Medulla oblongata (tissue), 1 donor: ENCODE results near the gene MYO7B.
"Not testable (repeated sequence)": the region's sequence is repeated elsewhere in the genome, so short reads cannot be mapped to it uniquely, and the experiment has no call there.

ENCODE experiments used
- DNase-seq: peaks from one replicate; pipeline ENCODE4 v3.0.0-alpha.2; 2015; ENCODE audit errors: extremely low spot score

The MYO7B gene

GRCh38 chr2:127523269-127523939 is 12.1 kb upstream of the MYO7B start:
- no peak for DNase-seq

DNA sequence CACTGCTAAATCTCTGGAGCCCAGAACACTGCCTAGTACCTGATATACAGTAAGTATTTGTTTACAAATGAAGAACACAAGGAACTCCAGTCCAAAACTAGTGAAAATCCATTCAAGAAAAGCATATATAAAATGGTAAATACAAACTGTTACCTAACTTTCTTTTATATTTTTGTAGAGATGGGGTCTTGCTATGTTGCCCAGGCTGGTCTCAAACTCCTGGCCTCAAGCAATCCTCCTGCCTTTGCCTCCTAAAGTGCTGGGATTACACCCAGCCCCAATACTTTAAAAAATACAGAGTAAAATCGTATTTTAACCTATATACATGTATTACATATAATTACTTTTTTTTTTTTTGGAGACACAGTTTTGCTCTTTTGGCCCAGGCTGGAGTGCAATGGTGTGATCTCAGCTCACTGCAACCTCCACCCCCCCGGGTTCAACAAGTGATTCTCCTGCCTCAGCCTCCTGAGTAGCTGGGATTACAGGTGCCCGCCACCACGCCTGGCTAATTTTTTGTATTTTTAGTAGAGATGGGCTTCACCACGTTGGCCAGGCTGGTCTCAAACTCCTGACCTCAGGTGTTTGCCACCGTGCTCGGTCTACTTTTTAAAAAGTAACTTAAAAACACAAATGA is 11.2 kb upstream of the MYO7B start:
- DNase-seq, result not testable (repeated sequence)

DNA sequence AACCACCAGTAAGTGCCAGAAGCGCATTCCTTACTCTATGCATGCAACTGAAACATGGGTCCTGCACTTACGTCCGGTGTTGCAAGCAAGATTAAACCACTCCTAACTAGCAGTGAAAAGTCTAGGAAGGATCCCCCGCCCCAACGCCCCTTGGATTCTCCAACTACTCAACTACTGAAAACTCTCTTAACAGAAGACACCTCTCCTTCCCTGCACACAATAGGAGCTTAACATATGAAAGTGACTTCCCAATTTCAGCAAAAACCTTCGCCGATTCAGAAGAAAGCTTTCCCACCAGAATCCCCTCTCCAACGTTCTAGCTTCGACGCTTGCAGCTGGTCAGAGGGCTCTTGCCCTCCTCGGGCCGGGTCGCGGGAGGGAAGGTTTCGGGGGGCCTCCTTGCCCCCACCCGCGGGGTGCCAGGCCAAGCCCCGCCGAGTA is 9.8 kb upstream of the MYO7B start:
- DNase-seq, result no peak

DNA sequence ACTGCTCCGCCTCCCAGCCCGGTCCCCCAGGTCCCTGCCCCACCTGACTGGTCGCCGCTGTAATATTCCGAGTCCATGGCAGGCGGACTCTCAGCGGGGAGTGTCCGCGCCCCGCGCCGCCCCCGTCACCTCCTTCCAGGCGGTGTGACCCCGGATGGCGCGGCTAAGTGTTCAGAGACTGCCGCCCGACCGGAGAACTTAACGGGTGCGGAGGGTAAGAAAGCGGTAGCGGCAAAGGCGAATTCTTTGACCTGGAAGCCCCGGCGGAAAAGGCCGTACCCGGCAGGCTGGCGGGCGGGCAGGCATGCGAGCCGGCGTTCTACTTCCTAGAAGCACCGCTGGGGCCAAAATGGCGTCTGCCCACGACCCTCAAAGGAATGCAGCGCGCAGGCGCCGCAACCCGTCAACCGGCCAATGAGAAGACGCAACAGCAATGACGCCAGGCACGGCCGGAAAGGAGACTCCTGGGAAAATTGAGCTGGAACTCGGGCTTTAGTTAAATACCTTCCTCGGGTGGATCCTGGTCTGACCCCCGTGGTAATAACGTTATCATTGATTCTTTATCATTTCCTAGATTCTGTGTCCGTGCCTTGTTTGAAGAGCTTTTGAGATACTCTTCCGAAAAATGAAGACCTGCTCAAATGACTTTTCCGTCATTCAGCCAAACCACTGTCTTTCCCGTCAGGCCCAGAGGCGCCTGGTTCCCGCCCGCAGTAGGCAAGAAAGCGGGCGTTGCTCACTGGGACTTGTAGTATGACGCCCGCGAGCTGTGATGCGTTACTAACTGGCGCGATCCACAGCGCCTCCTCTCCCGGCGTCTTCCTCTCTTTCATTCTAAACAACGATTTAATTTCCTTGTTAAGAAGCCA is 9.1 kb upstream of the MYO7B start, which contains the start of gene IWS1:
IWS1 (minus strand) TSS at position 358 of the 869 bp plus-strand sequence; CDS start at position 77, 281 bp downstream.
- peak; percentile 98 for DNase-seq

- no peak for DNase-seq
Measured at GRCh38 chr2:127527001-127527804, 8.3 kb upstream of the MYO7B start.

DNA sequence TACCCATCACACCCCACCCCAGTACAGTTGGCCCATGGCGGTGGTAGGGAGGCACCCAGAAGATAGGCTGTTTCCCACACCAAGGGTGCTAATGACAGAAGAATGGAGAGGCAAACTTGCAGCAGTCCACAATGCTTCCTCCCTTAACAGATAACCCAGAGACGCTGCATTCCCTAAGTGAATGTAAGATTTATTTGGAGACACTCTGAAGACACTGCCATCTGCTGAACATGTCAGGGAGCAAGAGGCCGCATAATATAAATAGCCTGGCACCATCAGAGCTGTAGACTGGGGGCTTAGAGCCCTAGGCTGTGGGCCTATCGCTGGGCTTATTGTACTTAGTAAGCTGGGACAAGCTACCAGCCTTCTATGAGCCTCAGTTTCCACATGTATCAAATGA is 7.0 kb upstream of the MYO7B start:
- DNase-seq, result no peak

GRCh38 chr2:127529416-127529815 is 6.1 kb upstream of the MYO7B start:
- not testable (repeated sequence) for DNase-seq

DNA sequence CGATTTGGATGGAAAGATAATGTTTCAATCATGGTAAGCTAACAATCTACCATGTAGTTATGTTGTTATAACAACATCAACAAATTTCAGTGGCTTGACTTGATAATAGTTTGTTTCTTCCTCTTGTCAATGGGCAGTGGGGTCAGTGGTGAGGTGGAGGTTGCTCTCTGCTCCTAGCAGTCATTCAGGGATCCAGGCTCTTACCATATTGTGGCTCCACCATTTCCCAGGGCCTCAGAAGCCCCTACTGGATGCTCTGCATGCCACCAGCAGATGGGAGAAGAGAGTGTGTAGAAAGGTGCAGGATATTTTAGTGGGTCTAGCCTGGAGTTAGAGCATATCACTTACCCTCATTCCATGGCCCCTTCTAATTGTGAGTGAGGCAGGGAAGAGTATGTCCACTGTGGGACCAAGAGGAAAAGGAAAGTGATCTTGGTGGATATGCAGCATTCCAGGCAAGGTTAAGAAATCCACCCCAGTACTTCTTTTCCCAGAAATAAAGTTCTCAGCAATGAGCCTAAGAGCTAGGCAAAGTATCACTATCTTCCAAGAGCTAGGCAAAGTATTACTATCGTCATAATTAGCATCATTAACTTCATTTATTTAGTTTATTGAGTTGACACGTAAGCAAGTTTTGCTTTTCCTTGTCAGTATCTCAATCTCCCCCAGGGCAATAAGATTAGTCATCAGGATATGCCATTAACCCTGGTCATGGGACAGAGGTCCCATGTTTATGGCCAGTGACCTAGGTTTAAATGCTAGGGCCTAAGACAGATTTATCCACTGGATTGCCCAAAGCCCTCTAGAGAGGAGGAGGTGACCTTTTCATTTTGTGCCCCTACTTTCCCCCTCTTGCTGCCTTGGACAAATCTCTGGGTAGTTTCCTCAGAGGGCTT is 5.0 kb upstream of the MYO7B start:
- no peak for DNase-seq

- DNase-seq, result no peak
Measured at GRCh38 chr2:127531221-127531648, 4.2 kb upstream of the MYO7B start.

- DNase-seq, result no peak
Measured at GRCh38 chr2:127532296-127532695, 3.2 kb upstream of the MYO7B start.

DNA sequence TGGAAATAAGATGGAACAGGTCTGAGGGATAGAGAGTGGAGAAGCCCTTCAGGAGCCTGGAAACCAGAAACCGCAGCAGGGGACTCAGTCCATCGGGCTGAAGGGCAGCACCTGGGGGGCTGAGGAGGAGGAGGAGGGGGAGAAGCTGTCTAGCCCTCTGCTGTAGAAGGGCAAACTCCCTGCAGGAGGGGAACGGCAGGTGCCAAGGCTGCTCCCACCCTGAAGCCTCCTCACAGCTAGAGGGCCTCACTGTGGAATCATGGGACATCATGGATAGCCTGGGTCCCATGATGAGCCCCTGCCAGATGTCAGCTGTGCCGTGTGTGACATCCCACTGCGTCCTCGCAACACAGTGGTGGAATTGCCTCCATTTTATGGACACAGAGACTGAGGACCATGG is 435 bp downstream of the MYO7B start:
- DNase-seq, result no peak

DNA sequence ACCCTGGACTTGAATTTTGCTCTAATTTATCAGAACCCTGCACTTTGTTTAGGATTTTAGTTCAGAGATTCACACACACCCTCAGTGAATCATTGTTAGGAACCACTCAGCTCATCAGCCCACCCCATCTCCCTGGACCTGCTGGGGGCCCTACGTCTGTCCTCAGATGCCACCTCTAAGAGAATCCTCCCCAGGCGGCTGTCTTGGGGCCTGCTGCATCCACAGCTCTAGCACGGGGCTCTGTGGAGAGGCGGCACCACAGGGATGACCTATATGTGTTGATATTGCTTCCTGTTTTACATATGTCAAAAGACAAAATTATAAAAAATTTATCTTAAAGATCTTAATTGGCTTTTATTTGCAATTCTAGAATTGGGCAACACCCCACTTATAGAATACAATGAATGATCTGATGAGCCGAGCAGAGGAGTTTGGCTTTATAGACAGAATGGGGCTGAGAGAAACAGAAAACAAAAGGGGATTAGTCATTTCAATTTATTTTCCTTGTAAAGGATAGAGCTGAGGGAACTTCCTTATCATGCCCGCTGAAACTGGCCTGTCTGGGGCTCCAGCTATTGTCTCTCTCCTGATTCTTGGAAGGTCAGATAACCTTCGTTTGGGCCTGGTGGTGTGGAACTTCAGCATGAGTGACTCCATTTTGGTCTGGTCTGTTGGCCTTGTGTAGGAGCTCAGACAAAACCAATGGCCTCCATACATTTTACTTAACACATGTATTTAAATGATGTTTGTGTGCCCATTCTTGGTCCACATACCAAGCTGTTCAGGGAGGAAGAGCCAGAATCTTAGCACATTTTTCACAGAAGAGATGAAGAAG is 1.4 kb downstream of the MYO7B start:
- no peak for DNase-seq

DNA sequence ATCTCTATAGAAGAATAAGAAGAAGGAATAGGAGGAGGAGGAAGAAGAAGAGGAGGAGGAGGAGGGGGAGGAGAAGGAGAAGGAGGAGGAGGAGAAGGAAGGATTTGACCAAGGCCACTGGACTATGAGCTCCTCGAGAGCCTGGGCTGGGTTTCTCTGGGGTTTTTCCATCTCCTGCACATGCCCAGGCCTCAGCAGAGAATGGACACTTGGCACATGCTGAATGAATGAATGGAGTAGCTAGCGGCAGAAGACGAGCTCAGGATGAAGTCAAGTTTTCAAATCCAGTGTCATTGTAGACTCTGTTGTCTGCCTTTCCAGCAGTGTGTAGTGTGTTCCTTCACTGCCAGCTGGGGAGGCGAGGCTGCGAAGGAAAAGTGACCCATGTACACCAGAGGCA is 2.2 kb downstream of the MYO7B start:
- DNase-seq, result no peak

DNA sequence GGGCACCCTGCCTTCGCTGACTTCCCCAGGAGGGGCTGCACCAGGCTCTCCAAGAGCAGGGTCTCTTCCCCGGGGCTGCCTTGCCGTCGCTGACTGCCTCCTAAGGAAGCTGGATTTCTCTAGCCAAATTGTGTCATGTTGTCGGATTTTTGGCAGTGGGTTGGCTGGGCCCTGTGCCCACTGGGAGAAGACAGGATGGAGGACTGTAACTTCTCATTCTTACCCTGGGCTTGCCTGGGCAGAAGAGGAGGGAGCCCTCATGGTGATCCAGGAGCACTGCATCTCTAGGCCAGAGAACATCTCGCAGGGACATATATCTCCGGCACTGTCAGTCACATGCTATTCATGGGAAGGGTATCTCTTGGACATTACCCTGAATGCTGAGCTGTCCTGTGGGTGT is 6.3 kb downstream of the MYO7B start:
- DNase-seq, result no peak

- DNase-seq, result no peak
Measured at GRCh38 chr2:127542231-127542630, 6.7 kb downstream of the MYO7B start.

DNA sequence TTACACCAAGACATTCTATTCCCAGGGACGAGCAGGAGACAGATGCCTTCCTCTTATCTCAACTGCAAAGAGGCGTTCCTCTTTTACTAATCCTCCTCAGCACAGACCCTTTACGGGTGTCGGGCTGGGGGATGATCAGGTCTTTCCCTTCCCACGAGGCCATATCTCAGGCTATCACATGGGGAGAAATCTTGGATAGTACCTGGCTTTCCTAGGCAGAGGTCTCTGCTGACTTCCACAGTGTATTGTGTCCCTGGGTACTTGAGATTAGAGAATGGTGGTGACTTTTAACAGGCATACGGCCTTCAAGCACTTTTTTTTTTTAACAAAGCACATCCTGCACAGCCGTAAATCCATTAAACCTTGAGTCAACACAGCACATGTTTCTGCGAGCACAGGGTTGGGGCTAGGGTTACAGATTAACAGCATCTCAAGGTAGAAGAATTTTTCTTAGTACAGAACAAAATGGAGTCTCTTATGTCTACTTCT is 7.6 kb downstream of the MYO7B start:
- not testable (repeated sequence) for DNase-seq

DNA sequence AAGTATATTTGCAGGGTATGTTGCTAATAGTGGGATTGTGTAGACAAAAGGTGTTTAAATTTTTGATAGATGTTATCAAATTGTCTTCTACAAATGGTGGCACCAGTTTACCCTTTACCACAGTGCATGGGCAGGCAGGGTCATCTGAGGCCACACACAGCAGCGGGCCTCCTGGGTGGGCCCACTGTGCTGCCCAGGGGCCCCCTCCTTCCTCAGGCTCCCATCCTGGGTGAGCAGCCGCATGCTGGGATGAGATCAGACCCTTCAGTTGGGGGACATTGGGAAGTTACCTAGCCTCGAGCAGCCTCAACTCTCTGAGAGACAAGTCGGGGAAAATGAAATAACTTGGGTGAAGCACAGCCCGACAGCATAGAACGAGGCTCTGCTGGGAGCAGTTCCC is 9.7 kb downstream of the MYO7B start:
- no peak for DNase-seq

GRCh38 chr2:127545796-127546195 is 10.3 kb downstream of the MYO7B start:
- no peak for DNase-seq

GRCh38 chr2:127546797-127547196 is 11.3 kb downstream of the MYO7B start:
- DNase-seq, result no peak
